ENCODE results near the gene CARMIL1.
A peak's percentile ranks its signal among the peaks of the same experiment; 100 is the strongest.

Gene CARMIL1

GRCh38 chr6:25270559-25270958 is 8.6 kb upstream of the CARMIL1 start:
- Histone ChIP-seq H3K4me1 (ENCODE audit: control insufficient read depth, insufficient read depth, low read length, poor library complexity, severe bottlenecking) (no peaks in the 10 kb centered on the region), H3K36me3 (ENCODE audit: control insufficient read depth, insufficient read depth, low read length) (no peaks in the 10 kb centered on the region), H3K27me3 (replicated peaks; ENCODE audit: control insufficient read depth, insufficient read depth, low read length, poor library complexity, severe bottlenecking) (no peaks in the 10 kb centered on the region), H3K9me3 (ENCODE audit: control insufficient read depth, low read length) (no peaks in the 10 kb centered on the region), H3K4me3 (ENCODE audit: insufficient read depth, low read depth, low read length, poor library complexity, severe bottlenecking) (no peak overlapping the region), H3K27ac (ENCODE audit: insufficient read depth, low read length, poor library complexity, severe bottlenecking) (no peak overlapping the region)
- DNase-seq = no peak

DNA sequence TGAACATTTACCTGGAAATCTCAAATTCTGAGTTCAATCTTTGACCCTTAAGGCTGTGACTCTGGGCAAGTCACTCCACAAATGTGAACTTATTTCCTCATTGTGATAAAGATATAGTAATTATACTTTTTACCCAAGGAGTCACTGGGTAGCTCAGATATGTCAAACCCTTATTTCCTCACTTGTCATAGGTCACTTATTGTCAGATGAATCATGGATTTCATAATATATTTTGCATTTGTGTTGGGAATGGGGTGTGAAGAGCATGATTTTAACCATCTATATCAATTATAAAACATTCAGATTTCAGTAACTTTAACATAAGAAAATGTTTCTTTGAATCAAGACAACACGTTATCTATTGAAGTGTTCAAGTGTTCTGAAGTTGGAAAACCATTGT is 3.7 kb upstream of the CARMIL1 start:
- no peaks in the 10 kb centered on the region for H3K9me3 ChIP-seq (ENCODE audit: control insufficient read depth, low read length)
- no peak for DNase-seq
- H3K4me3 ChIP-seq (ENCODE audit: insufficient read depth, low read depth, low read length, poor library complexity, severe bottlenecking) = no peak overlapping the region
- H3K27me3 ChIP-seq (replicated peaks; ENCODE audit: control insufficient read depth, insufficient read depth, low read length, poor library complexity, severe bottlenecking) = no peaks in the 10 kb centered on the region
- no peak overlapping the region for H3K27ac ChIP-seq (ENCODE audit: insufficient read depth, low read length, poor library complexity, severe bottlenecking)
- no peaks in the 10 kb centered on the region for H3K36me3 ChIP-seq (ENCODE audit: control insufficient read depth, insufficient read depth, low read length)
- H3K4me1 ChIP-seq (ENCODE audit: control insufficient read depth, insufficient read depth, low read length, poor library complexity, severe bottlenecking) = peaks cover 9% of the 10 kb centered on the region

DNA sequence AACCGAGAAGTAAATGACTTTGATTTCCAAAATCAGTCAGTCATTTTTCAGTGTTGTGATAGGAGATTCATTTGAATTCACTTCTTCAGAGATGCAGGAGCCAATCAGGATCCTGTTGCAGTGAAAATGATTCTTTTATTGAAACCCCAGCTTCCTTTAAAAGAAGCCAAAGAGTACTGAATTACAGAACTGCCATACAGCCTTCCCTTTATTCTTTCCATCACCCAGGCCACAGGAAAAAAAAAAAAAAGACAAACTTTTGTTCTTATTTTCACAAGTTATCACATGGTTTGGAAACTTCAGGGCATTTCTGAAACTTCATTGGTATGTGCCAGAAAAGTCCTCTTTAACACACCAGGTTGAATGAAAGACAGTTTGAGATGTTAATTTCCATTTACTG is 1.8 kb upstream of the CARMIL1 start:
- Histone ChIP-seq H3K4me1 (ENCODE audit: control insufficient read depth, insufficient read depth, low read length, poor library complexity, severe bottlenecking) (peaks cover 9% of the 10 kb centered on the region), H3K27ac (ENCODE audit: insufficient read depth, low read length, poor library complexity, severe bottlenecking) (no peak overlapping the region), H3K4me3 (ENCODE audit: insufficient read depth, low read depth, low read length, poor library complexity, severe bottlenecking) (no peak overlapping the region), H3K36me3 (ENCODE audit: control insufficient read depth, insufficient read depth, low read length) (no peaks in the 10 kb centered on the region), H3K27me3 (replicated peaks; ENCODE audit: control insufficient read depth, insufficient read depth, low read length, poor library complexity, severe bottlenecking) (no peaks in the 10 kb centered on the region), H3K9me3 (ENCODE audit: control insufficient read depth, low read length) (no peaks in the 10 kb centered on the region)
- no peak for DNase-seq

GRCh38 chr6:25277857-25278256 is 1.3 kb upstream of the CARMIL1 start:
- Histone ChIP-seq H3K27ac (ENCODE audit: insufficient read depth, low read length, poor library complexity, severe bottlenecking) (no peak overlapping the region), H3K4me1 (ENCODE audit: control insufficient read depth, insufficient read depth, low read length, poor library complexity, severe bottlenecking) (peaks cover 9% of the 10 kb centered on the region), H3K36me3 (ENCODE audit: control insufficient read depth, insufficient read depth, low read length) (no peaks in the 10 kb centered on the region), H3K27me3 (replicated peaks; ENCODE audit: control insufficient read depth, insufficient read depth, low read length, poor library complexity, severe bottlenecking) (no peaks in the 10 kb centered on the region), H3K4me3 (ENCODE audit: insufficient read depth, low read depth, low read length, poor library complexity, severe bottlenecking) (no peak overlapping the region), H3K9me3 (ENCODE audit: control insufficient read depth, low read length) (no peaks in the 10 kb centered on the region)
- no peak for DNase-seq

DNA sequence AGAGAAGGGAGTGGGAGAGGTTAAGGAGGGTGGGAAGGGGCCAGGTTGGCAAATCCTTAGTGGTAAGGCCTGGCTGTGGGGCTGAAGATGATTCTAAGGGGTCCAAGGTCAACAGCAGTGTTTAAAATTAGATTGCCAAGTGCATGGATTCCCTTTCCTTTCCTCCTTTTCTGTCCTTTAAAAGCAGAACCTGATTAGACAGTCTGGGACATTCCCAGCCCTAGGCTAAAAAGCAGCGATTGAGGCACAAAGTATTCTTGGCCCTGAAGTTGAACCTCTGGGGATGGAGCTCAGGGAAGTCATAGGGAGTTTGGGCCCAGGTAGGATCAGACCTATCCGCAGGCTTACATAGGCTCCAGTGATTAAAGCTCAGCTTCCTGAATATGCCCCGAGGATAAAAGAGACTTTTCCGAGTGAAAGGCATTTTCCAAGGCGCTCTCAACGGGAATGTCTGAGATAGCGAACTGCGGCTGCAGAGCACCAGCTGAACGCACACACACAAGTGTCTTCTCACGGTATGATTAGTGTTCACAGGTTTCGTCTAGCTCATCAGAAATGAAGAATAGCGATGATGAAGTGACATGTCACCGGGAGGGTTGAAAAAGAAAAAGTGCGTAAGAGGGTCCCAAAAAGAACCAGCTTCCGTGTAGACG is 787 bp upstream of the CARMIL1 start:
- Histone ChIP-seq H3K27ac (ENCODE audit: insufficient read depth, low read length, poor library complexity, severe bottlenecking) (peak overlapping the region; percentile 59), H3K4me3 (ENCODE audit: insufficient read depth, low read depth, low read length, poor library complexity, severe bottlenecking) (peak overlapping the region; percentile 89), H3K9me3 (ENCODE audit: control insufficient read depth, low read length) (no peaks in the 10 kb centered on the region), H3K27me3 (replicated peaks; ENCODE audit: control insufficient read depth, insufficient read depth, low read length, poor library complexity, severe bottlenecking) (no peaks in the 10 kb centered on the region), H3K36me3 (ENCODE audit: control insufficient read depth, insufficient read depth, low read length) (no peaks in the 10 kb centered on the region), H3K4me1 (ENCODE audit: control insufficient read depth, insufficient read depth, low read length, poor library complexity, severe bottlenecking) (peaks cover 9% of the 10 kb centered on the region)
- no peak for DNase-seq

- Histone ChIP-seq H3K9me3 (ENCODE audit: control insufficient read depth, low read length) (no peaks in the 10 kb centered on the region), H3K27ac (ENCODE audit: insufficient read depth, low read length, poor library complexity, severe bottlenecking) (peak overlapping the region; percentile 59), H3K27me3 (replicated peaks; ENCODE audit: control insufficient read depth, insufficient read depth, low read length, poor library complexity, severe bottlenecking) (no peaks in the 10 kb centered on the region), H3K4me1 (ENCODE audit: control insufficient read depth, insufficient read depth, low read length, poor library complexity, severe bottlenecking) (peaks cover 9% of the 10 kb centered on the region), H3K4me3 (ENCODE audit: insufficient read depth, low read depth, low read length, poor library complexity, severe bottlenecking) (peak overlapping the region; percentile 89), H3K36me3 (ENCODE audit: control insufficient read depth, insufficient read depth, low read length) (no peaks in the 10 kb centered on the region)
- DNase-seq = no peak
These were observed 672 bp downstream of the CARMIL1 start for GRCh38 chr6:25279748-25280343.

DNA sequence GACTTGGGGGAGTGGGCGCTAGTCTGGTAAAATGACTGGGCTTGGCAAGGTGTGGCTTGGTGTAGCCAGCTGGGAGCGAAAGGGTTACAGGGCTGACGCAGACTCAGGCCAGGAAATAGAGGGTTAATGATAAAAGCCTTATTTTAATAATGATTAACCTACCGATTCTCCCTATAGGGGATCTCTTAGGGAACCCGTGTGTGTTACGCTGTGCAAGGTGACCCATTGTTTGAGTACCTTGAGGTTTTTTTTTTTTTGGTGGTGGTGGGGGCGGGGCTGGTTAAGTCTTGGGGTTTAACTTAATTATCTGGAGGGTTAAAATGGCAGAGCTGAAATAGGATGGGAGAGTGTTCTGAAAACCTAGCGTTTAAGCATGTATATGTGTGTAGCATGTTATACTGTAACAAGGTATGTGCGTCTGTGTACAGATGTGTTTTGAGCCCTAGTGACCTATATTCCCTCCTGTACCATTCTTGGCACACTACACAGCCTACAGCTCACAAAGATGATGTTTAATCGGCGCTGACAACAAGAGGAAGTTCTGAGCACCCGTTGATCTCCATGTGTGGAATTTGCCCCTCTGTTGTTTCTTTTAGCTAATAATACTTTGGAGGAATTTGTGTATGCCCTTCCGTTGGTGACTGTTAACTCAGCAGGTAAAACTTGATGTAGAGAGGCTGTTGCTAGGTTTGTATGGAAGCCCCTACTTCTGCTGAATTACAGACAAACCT is 1.3 kb downstream of the CARMIL1 start:
- peak overlapping the region; percentile 89 for H3K4me3 ChIP-seq (ENCODE audit: insufficient read depth, low read depth, low read length, poor library complexity, severe bottlenecking)
- no peaks in the 10 kb centered on the region for H3K36me3 ChIP-seq (ENCODE audit: control insufficient read depth, insufficient read depth, low read length)
- DNase-seq = no peak
- H3K27ac ChIP-seq (ENCODE audit: insufficient read depth, low read length, poor library complexity, severe bottlenecking) = peak overlapping the region; percentile 59
- no peaks in the 10 kb centered on the region for H3K9me3 ChIP-seq (ENCODE audit: control insufficient read depth, low read length)
- H3K27me3 ChIP-seq (replicated peaks; ENCODE audit: control insufficient read depth, insufficient read depth, low read length, poor library complexity, severe bottlenecking) = no peaks in the 10 kb centered on the region
- H3K4me1 ChIP-seq (ENCODE audit: control insufficient read depth, insufficient read depth, low read length, poor library complexity, severe bottlenecking) = peaks cover 9% of the 10 kb centered on the region

GRCh38 chr6:25286891-25287290 is 7.7 kb downstream of the CARMIL1 start:
- no peak overlapping the region for H3K27ac ChIP-seq (ENCODE audit: insufficient read depth, low read length, poor library complexity, severe bottlenecking)

DNA sequence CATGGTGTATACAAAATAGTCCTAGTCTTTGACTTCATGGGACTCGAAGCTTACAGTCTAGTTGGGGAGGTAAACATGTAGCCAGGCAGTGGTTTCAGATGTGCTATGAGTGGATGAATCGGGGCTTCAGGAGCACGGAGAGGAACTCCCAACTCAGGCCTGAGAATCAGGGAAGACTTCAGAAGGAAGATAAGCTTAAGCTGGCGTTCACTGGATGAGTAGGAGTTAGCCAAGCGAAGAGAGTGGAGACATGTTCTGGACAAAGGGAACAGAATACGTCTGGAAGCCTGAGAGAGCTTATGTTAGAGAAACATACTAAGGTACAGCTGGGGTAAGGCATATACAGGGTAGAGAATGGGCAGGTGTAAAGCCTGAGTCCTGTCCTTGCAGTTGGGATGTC is 8.8 kb downstream of the CARMIL1 start:
- DNase-seq = no peak
- no peaks in the 10 kb centered on the region for H3K9me3 ChIP-seq (ENCODE audit: control insufficient read depth, low read length)
- no peaks in the 10 kb centered on the region for H3K27me3 ChIP-seq (replicated peaks; ENCODE audit: control insufficient read depth, insufficient read depth, low read length, poor library complexity, severe bottlenecking)
- no peak overlapping the region for H3K4me3 ChIP-seq (ENCODE audit: insufficient read depth, low read depth, low read length, poor library complexity, severe bottlenecking)
- no peaks in the 10 kb centered on the region for H3K4me1 ChIP-seq (ENCODE audit: control insufficient read depth, insufficient read depth, low read length, poor library complexity, severe bottlenecking)
- no peaks in the 10 kb centered on the region for H3K36me3 ChIP-seq (ENCODE audit: control insufficient read depth, insufficient read depth, low read length)
- H3K27ac ChIP-seq (ENCODE audit: insufficient read depth, low read length, poor library complexity, severe bottlenecking) = no peak overlapping the region

More at GRCh38 chr6:25286891-25287290, 7.7 kb downstream of the CARMIL1 start:
- no peak overlapping the region for H3K4me3 ChIP-seq (ENCODE audit: insufficient read depth, low read depth, low read length, poor library complexity, severe bottlenecking)
- DNase-seq = no peak
- H3K36me3 ChIP-seq (ENCODE audit: control insufficient read depth, insufficient read depth, low read length) = no peaks in the 10 kb centered on the region
- no peaks in the 10 kb centered on the region for H3K4me1 ChIP-seq (ENCODE audit: control insufficient read depth, insufficient read depth, low read length, poor library complexity, severe bottlenecking)
- no peaks in the 10 kb centered on the region for H3K27me3 ChIP-seq (replicated peaks; ENCODE audit: control insufficient read depth, insufficient read depth, low read length, poor library complexity, severe bottlenecking)
- no peaks in the 10 kb centered on the region for H3K9me3 ChIP-seq (ENCODE audit: control insufficient read depth, low read length)

GRCh38 chr6:25288518-25288917 is 9.3 kb downstream of the CARMIL1 start:
- no peak for DNase-seq
- H3K4me1 ChIP-seq (ENCODE audit: control insufficient read depth, insufficient read depth, low read length, poor library complexity, severe bottlenecking) = no peaks in the 10 kb centered on the region
- no peaks in the 10 kb centered on the region for H3K36me3 ChIP-seq (ENCODE audit: control insufficient read depth, insufficient read depth, low read length)
- H3K4me3 ChIP-seq (ENCODE audit: insufficient read depth, low read depth, low read length, poor library complexity, severe bottlenecking) = no peak overlapping the region
- H3K9me3 ChIP-seq (ENCODE audit: control insufficient read depth, low read length) = no peaks in the 10 kb centered on the region
- H3K27me3 ChIP-seq (replicated peaks; ENCODE audit: control insufficient read depth, insufficient read depth, low read length, poor library complexity, severe bottlenecking) = no peaks in the 10 kb centered on the region
- H3K27ac ChIP-seq (ENCODE audit: insufficient read depth, low read length, poor library complexity, severe bottlenecking) = no peak overlapping the region

Measured in effector memory CD4-positive, alpha-beta T cell (primary cell).